ENCODE data around the gene ZNF182.

DNA sequence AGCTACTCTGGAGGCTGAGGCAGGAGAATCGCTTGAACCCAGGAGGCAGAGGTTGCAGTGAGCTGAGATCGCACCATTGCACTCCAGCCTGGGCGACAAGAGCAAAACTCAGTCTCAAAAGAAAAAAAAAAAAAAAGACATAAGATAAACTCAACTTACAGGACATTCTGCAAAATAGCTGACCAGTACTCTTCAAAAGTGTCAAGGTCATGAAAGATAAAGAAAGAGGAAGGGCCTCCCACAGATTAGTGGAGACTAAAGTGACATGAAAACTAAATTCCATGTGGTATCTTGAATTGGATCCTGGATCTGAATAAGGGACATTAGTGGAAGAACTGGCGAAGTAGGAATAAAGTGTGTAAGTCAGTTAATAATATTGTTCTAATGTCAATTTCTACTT, 63.3 kb downstream of the ZNF182 start:
- TF ChIP-seq, protein P1, sequence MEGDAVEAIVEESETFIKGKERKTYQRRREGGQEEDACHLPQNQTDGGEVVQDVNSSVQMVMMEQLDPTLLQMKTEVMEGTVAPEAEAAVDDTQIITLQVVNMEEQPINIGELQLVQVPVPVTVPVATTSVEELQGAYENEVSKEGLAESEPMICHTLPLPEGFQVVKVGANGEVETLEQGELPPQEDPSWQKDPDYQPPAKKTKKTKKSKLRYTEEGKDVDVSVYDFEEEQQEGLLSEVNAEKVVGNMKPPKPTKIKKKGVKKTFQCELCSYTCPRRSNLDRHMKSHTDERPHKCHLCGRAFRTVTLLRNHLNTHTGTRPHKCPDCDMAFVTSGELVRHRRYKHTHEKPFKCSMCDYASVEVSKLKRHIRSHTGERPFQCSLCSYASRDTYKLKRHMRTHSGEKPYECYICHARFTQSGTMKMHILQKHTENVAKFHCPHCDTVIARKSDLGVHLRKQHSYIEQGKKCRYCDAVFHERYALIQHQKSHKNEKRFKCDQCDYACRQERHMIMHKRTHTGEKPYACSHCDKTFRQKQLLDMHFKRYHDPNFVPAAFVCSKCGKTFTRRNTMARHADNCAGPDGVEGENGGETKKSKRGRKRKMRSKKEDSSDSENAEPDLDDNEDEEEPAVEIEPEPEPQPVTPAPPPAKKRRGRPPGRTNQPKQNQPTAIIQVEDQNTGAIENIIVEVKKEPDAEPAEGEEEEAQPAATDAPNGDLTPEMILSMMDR (IDR thresholded peaks at IDR 0.05): no peak
- TF ChIP-seq POLR2A (IDR thresholded peaks at IDR 0.05): no peak
